Measurements from ENCODE around the gene PCBP3. TPM values are rescaled to one million over a fixed set of nuclear protein-coding genes. Genes with fewer than 3 reads are reported as not detected.

The PCBP3 gene
- total RNA-seq, 1 experiment from 2014 or later = not detected

DNA sequence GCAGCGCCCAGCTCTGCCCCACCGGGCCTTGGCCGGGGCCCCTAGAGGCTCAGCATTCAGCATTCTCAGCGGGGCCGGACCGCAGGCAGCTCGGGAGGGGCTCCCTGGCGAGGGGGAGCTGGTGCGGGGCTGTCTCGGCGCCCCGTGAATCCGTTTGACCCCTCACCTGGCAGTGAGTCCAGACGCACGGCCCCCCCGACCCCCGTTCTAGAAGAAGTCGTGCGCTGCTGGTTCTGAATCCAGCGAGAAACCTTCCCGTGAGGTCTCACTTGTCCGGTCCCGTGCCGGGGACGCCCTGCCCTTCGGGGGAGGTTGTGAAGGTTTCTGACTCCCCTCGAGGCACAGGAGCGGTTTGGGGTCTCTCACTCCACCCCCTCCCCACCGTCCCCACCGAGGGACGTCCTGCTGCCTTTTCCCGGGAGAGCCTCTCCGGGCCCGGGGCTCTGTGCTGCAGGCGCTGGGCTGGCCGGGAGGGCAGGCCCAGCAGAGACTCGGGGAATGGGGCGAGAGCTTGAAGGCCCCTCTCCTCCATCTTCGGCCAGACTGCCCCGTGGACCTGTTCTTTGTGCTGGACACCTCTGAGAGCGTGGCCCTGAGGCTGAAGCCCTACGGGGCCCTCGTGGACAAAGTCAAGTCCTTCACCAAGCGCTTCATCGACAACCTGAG lies 338.7 kb downstream of the PCBP3 start:
- no TSS peak for BruUV-seq (replicated peaks)
- CTCF ChIA-PET = no interaction called here

DNA sequence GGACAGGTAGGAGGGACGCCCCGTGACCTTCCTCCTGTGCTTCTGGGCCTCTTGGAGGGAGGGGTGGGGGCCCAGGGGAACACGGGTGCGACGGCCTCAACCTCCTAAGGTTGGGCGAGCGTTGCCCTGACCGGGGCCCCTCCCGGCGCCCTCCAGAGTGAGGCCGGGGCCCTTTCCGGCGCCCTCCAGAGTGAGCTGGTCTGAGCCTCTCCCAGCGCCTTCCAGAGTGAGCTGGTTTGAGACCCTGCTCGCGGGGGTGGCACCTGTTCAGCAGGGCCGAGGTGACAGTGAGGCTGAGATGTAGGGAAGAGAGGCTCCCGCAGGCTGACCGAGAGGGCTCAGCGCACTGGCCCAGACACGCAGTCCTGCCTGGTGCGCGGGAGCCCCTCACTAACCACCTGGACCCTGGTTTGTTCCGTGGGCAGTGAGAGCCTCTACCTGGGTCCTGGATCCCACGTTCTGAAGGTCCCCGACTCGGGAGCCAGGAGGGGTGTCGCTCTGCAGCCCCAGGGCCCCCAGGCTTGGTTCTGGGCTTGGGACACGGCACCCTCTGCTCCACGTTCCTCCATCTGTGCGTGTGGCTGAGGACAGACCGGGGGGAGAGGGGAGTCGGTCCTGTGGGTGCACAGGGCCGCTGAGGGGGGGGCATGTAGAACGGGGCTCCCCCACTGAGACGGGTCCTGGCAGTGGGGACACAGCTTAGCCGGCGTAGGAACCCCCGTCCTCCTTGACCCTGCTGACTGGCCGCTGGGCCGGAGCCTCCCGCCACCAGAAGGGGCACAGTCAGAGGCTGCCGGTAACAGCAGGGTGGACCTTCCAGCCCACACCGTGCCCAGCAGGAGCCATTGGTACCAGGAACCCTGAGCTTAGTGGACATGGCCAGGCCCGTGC lies 339.5 kb downstream of the PCBP3 start:
- Histone ChIP-seq H3K4me3 (ENCODE audit: low read depth in 2 of 2, low read length in 2 of 2) (peak overlapping the region in 1 of 2 experiments; percentile 47; a peak in 1 of 4 replicates), H3K9me3 (ENCODE audit: control insufficient read depth, insufficient read depth, low read depth, low read length) (no peaks in the 10 kb centered on the region), H3K36me3 (ENCODE audit: control insufficient read depth, insufficient read depth, low read length) (no peaks in the 10 kb centered on the region), H3K27ac (ENCODE audit: low read length) (no peak overlapping the region), H3K27me3 (ENCODE audit: control insufficient read depth, insufficient read depth, low read length) (no peaks in the 10 kb centered on the region), H3K4me1 (ENCODE audit: control insufficient read depth, insufficient read depth, low read length) (no peaks in the 10 kb centered on the region)
- DNase-seq (ENCODE audit: low read depth, low spot score) (no peak), ATAC-seq (no peak)
- CTCF ChIA-PET = no interaction called here
- intact Hi-C loops (cut with micrococcal nuclease; ENCODE audit: unreplicated experiment) (no loop called here), in situ Hi-C loops (cut with HindIII; ENCODE audit: low pct_unique_long_range_greater_than_20kb, low sequenced_read_pairs) (no loop called here)
- POLR2A ChIA-PET = no interaction called here
- TF ChIP-seq, protein P1, sequence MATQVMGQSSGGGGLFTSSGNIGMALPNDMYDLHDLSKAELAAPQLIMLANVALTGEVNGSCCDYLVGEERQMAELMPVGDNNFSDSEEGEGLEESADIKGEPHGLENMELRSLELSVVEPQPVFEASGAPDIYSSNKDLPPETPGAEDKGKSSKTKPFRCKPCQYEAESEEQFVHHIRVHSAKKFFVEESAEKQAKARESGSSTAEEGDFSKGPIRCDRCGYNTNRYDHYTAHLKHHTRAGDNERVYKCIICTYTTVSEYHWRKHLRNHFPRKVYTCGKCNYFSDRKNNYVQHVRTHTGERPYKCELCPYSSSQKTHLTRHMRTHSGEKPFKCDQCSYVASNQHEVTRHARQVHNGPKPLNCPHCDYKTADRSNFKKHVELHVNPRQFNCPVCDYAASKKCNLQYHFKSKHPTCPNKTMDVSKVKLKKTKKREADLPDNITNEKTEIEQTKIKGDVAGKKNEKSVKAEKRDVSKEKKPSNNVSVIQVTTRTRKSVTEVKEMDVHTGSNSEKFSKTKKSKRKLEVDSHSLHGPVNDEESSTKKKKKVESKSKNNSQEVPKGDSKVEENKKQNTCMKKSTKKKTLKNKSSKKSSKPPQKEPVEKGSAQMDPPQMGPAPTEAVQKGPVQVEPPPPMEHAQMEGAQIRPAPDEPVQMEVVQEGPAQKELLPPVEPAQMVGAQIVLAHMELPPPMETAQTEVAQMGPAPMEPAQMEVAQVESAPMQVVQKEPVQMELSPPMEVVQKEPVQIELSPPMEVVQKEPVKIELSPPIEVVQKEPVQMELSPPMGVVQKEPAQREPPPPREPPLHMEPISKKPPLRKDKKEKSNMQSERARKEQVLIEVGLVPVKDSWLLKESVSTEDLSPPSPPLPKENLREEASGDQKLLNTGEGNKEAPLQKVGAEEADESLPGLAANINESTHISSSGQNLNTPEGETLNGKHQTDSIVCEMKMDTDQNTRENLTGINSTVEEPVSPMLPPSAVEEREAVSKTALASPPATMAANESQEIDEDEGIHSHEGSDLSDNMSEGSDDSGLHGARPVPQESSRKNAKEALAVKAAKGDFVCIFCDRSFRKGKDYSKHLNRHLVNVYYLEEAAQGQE (IDR thresholded peaks at IDR 0.05; ENCODE audit: insufficient read depth in 1 of 2, low read depth in 2 of 2, low read length in 1 of 2) = no peak
- no peak for TF ChIP-seq POLR2AphosphoS5 (IDR thresholded peaks at IDR 0.05; ENCODE audit: low read depth, low read length)
- no peak for TF ChIP-seq TCF7L2 (IDR thresholded peaks at IDR 0.05; ENCODE audit: low read depth, low read length)
- TF ChIP-seq, protein P2, sequence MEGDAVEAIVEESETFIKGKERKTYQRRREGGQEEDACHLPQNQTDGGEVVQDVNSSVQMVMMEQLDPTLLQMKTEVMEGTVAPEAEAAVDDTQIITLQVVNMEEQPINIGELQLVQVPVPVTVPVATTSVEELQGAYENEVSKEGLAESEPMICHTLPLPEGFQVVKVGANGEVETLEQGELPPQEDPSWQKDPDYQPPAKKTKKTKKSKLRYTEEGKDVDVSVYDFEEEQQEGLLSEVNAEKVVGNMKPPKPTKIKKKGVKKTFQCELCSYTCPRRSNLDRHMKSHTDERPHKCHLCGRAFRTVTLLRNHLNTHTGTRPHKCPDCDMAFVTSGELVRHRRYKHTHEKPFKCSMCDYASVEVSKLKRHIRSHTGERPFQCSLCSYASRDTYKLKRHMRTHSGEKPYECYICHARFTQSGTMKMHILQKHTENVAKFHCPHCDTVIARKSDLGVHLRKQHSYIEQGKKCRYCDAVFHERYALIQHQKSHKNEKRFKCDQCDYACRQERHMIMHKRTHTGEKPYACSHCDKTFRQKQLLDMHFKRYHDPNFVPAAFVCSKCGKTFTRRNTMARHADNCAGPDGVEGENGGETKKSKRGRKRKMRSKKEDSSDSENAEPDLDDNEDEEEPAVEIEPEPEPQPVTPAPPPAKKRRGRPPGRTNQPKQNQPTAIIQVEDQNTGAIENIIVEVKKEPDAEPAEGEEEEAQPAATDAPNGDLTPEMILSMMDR (IDR thresholded peaks at IDR 0.05) = no peak
- no peak for TF ChIP-seq SIN3A (IDR thresholded peaks at IDR 0.05; ENCODE audit: borderline replicate concordance, insufficient read depth, low read depth, low read length)
- no TSS peak for BruUV-seq (replicated peaks)

More for the DNA sequence above, 338.7 kb downstream of the PCBP3 start:
- intact Hi-C loops (cut with micrococcal nuclease; ENCODE audit: unreplicated experiment) = no loop called here
- Histone ChIP-seq H3K27me3 (ENCODE audit: control insufficient read depth, insufficient read depth, low read length) (no peaks in the 10 kb centered on the region), H3K27ac (ENCODE audit: low read length) (no peak overlapping the region), H3K4me1 (ENCODE audit: control insufficient read depth, insufficient read depth, low read length) (no peaks in the 10 kb centered on the region), H3K9me3 (ENCODE audit: control insufficient read depth, insufficient read depth, low read depth, low read length) (no peaks in the 10 kb centered on the region), H3K36me3 (ENCODE audit: control insufficient read depth, insufficient read depth, low read length) (no peaks in the 10 kb centered on the region), H3K4me3 (ENCODE audit: low read depth in 2 of 2, low read length in 2 of 2) (peak overlapping the region; percentile 47 to 50)
- TF ChIP-seq, protein P1 (IDR thresholded peaks at IDR 0.05; ENCODE audit: insufficient read depth in 1 of 2, low read depth in 2 of 2, low read length in 1 of 2) = no peak
- TF ChIP-seq, protein P2 (IDR thresholded peaks at IDR 0.05) = no peak
- TF ChIP-seq POLR2AphosphoS5 (IDR thresholded peaks at IDR 0.05; ENCODE audit: low read depth, low read length) = no peak
- no peak for TF ChIP-seq SIN3A (IDR thresholded peaks at IDR 0.05; ENCODE audit: borderline replicate concordance, insufficient read depth, low read depth, low read length)
- TF ChIP-seq TCF7L2 (IDR thresholded peaks at IDR 0.05; ENCODE audit: low read depth, low read length) = no peak
- POLR2A ChIA-PET = no interaction called here
- DNase-seq (ENCODE audit: low read depth, low spot score) (no peak), ATAC-seq (peak; percentile 59)
- in situ Hi-C loops (cut with HindIII; ENCODE audit: low pct_unique_long_range_greater_than_20kb, low sequenced_read_pairs) = no loop called here

Data from Panc1 (cell line).